A549 (cell line): Measurements from ENCODE around the gene PPP2R5A.

Source experiments
- BHLHE40 ChIP-seq: IDR thresholded peaks from 2 replicates; pipeline ENCODE4 v1.6.1; 2012; ENCODE audit warnings: low read depth, low read length, inconsistent platforms
- TF ChIP-seq, protein P1 (sequence below): fragments of >200 bp; sonication (Bioruptor Twin); formaldehyde crosslinking; IDR thresholded peaks from 3 replicates; pipeline ENCODE4 v1.5.1; 2016

- TF ChIP-seq, protein P1, sequence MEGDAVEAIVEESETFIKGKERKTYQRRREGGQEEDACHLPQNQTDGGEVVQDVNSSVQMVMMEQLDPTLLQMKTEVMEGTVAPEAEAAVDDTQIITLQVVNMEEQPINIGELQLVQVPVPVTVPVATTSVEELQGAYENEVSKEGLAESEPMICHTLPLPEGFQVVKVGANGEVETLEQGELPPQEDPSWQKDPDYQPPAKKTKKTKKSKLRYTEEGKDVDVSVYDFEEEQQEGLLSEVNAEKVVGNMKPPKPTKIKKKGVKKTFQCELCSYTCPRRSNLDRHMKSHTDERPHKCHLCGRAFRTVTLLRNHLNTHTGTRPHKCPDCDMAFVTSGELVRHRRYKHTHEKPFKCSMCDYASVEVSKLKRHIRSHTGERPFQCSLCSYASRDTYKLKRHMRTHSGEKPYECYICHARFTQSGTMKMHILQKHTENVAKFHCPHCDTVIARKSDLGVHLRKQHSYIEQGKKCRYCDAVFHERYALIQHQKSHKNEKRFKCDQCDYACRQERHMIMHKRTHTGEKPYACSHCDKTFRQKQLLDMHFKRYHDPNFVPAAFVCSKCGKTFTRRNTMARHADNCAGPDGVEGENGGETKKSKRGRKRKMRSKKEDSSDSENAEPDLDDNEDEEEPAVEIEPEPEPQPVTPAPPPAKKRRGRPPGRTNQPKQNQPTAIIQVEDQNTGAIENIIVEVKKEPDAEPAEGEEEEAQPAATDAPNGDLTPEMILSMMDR: no peak
- no peak for TF ChIP-seq BHLHE40
Measured at GRCh38 chr1:212271234-212271633, 14.0 kb upstream of the PPP2R5A start.
